Effector CD8-positive, alpha-beta T cell (primary cell): ENCODE data around the gene SHB.
"Not testable (repeated sequence)": the region's sequence is repeated elsewhere in the genome, so short reads cannot be mapped to it uniquely, and the experiment has no call there.

Experiments
- DNase-seq: peaks from one replicate; lab custom pipeline; 2025; lab: John Stamatoyannopoulos, UW

Gene SHB

GRCh38 chr9:37969558-37970300 is 99.3 kb downstream of the SHB start:
- no peak for DNase-seq

- DNase-seq: no peak
Measured at GRCh38 chr9:37969130-37969529, 99.9 kb downstream of the SHB start.

- no peak for DNase-seq
Measured at GRCh38 chr9:37968228-37968701, 100.8 kb downstream of the SHB start.

- no peak for DNase-seq
Measured at GRCh38 chr9:37967761-37968080, 101.3 kb downstream of the SHB start.

- DNase-seq: no peak
Measured at GRCh38 chr9:37967014-37967760, 101.8 kb downstream of the SHB start.

- DNase-seq: no peak
Measured at GRCh38 chr9:37966412-37967013, 102.5 kb downstream of the SHB start.

- DNase-seq: not testable (repeated sequence)
Measured at GRCh38 chr9:37965676-37966345, 103.2 kb downstream of the SHB start.

- DNase-seq: no peak
Measured at GRCh38 chr9:37965116-37965515, 103.9 kb downstream of the SHB start.

- no peak for DNase-seq
Measured at GRCh38 chr9:37964740-37965081, 104.3 kb downstream of the SHB start.

GRCh38 chr9:37963936-37964739 is 104.9 kb downstream of the SHB start:
- DNase-seq: no peak

- no peak for DNase-seq
Measured at GRCh38 chr9:37961351-37961750, 107.7 kb downstream of the SHB start.

- no peak for DNase-seq
Measured at GRCh38 chr9:37960631-37961030, 108.4 kb downstream of the SHB start.

- no peak for DNase-seq
Measured at GRCh38 chr9:37959976-37960375, 109.1 kb downstream of the SHB start.

GRCh38 chr9:37958154-37958553 is 110.9 kb downstream of the SHB start:
- DNase-seq: no peak

- DNase-seq: no peak
Measured at GRCh38 chr9:37957664-37957953, 111.4 kb downstream of the SHB start.

- DNase-seq: no peak
Measured at GRCh38 chr9:37956904-37957663, 111.9 kb downstream of the SHB start.

- DNase-seq: no peak
Measured at GRCh38 chr9:37956423-37956820, 112.6 kb downstream of the SHB start.

- DNase-seq: no peak
Measured at GRCh38 chr9:37955781-37956422, 113.1 kb downstream of the SHB start.

- DNase-seq: no peak
Measured at GRCh38 chr9:37954581-37954981, 114.4 kb downstream of the SHB start.

- DNase-seq: no peak
Measured at GRCh38 chr9:37953775-37954437, 115.1 kb downstream of the SHB start.
